HG02852 (cell line): ENCODE measurements around the gene RPS13.
"Not testable (repeated sequence)": the region's sequence is repeated elsewhere in the genome, so short reads cannot be mapped to it uniquely, and the experiment has no call there.

Source experiments
- ATAC-seq: cut with Tn5 transposase; IDR thresholded peaks from one replicate; pipeline ENCODE4 v1.9.1; 2021; ENCODE audit warnings: mild to moderate bottlenecking, moderate library complexity; ENCODE audit not compliant: unreplicated experiment

RPS13 gene

GRCh38 chr11:17036666-17037658 lies 40.5 kb downstream of the RPS13 start:
- ATAC-seq: no peak

GRCh38 chr11:17034027-17034426 lies 43.4 kb downstream of the RPS13 start:
- ATAC-seq: not testable (repeated sequence)

- no peak for ATAC-seq
Observed at GRCh38 chr11:17026487-17027082, 50.9 kb downstream of the RPS13 start.

GRCh38 chr11:17024924-17025323 lies 52.5 kb downstream of the RPS13 start:
- no peak for ATAC-seq
